Astrocyte (in vitro differentiated cells and primary cell): ENCODE results near the gene ATRNL1. TPM values are rescaled to one million over a fixed set of nuclear protein-coding genes. Genes with fewer than 3 reads are reported as not detected.

Experiments used
- DNase-seq: peaks from one replicate; pipeline ENCODE4 v3.0.0-alpha.2; 2010; ENCODE audit warnings: low read depth
- FAIRE-seq: peaks from 2 replicates; lab custom pipeline; 2011; peaks lifted over from hg19 to GRCh38; lab: Jason Lieb, UNC
- H2AFZ ChIP-seq: 2 replicates; pipeline ENCODE4 v1.6.0; 2012; ENCODE audit warnings: low read depth, low read length, inconsistent platforms
- H3K27ac ChIP-seq: 2 replicates; pipeline ENCODE4 v1.5.1; 2011; ENCODE audit warnings: low read depth, low read length, inconsistent platforms
- H3K27me3 ChIP-seq: 2 replicates; pipeline ENCODE4 v1.6.0; 2011; ENCODE audit warnings: low read length, inconsistent platforms; ENCODE audit not compliant: insufficient read depth
- H3K36me3 ChIP-seq: 2 replicates; pipeline ENCODE4 v1.5.1; 2011; ENCODE audit warnings: low read length, inconsistent platforms; ENCODE audit not compliant: insufficient read depth
- H3K4me1 ChIP-seq: 2 replicates; pipeline ENCODE4 v1.5.1; 2011; ENCODE audit warnings: low read length, inconsistent platforms; ENCODE audit not compliant: insufficient read depth
- H3K4me2 ChIP-seq: 2 replicates; pipeline ENCODE4 v1.6.0; 2012; ENCODE audit warnings: low read length, inconsistent platforms
- H3K4me3 ChIP-seq: 2 replicates; pipeline ENCODE4 v1.5.1; 2011; ENCODE audit warnings: low read depth, mild to moderate bottlenecking, low read length, inconsistent platforms; ENCODE audit not compliant: insufficient read depth
- H3K79me2 ChIP-seq: 2 replicates; pipeline ENCODE4 v1.6.0; 2012; ENCODE audit warnings: mild to moderate bottlenecking, low read length, inconsistent platforms; ENCODE audit not compliant: insufficient read depth
- H3K9ac ChIP-seq: 2 replicates; pipeline ENCODE4 v1.6.0; 2012; ENCODE audit warnings: mild to moderate bottlenecking, low read length, inconsistent platforms
- H3K9me3 ChIP-seq: 2 replicates; pipeline ENCODE4 v1.5.1; 2012; ENCODE audit warnings: low read depth, mild to moderate bottlenecking, low read length, inconsistent platforms; ENCODE audit not compliant: insufficient read depth
- H4K20me1 ChIP-seq: 2 replicates; pipeline ENCODE4 v1.6.0; 2012; ENCODE audit warnings: low read length, inconsistent platforms; ENCODE audit not compliant: insufficient read depth
- H3K27ac Mint-ChIP-seq: one replicate; pipeline ENCODE4 v1.8.0; 2021; ENCODE audit warnings: mild to moderate bottlenecking, mixed read lengths; ENCODE audit not compliant: unreplicated experiment
- H3K27me3 Mint-ChIP-seq: one replicate; pipeline ENCODE4 v1.8.0; 2021; ENCODE audit warnings: low read depth, mixed read lengths; ENCODE audit not compliant: unreplicated experiment
- H3K36me3 Mint-ChIP-seq: one replicate; pipeline ENCODE4 v1.8.0; 2021; ENCODE audit warnings: low read depth, mixed read lengths; ENCODE audit not compliant: unreplicated experiment
- H3K4me1 Mint-ChIP-seq: one replicate; pipeline ENCODE4 v1.8.0; 2021; ENCODE audit warnings: low read depth, mixed read lengths; ENCODE audit not compliant: unreplicated experiment
- H3K4me3 Mint-ChIP-seq: one replicate; pipeline ENCODE4 v1.8.0; 2021; ENCODE audit warnings: mild to moderate bottlenecking, moderate library complexity, mixed read lengths; ENCODE audit not compliant: unreplicated experiment
- H3K9me3 Mint-ChIP-seq: one replicate; pipeline ENCODE4 v1.8.0; 2021; ENCODE audit warnings: mild to moderate bottlenecking, mixed read lengths; ENCODE audit not compliant: unreplicated experiment
- EZH2 ChIP-seq: IDR thresholded peaks from 2 replicates; pipeline ENCODE4 v1.6.1; 2012; ENCODE audit warnings: mild to moderate bottlenecking, low read length, inconsistent platforms; ENCODE audit not compliant: insufficient read depth
- total RNA-seq: library from RNA; stranded (reverse); gene quantifications from 2 replicates; pipeline ENCODE4 v1.2.1, GENCODE V29; 2021
- TF ChIP-seq, protein P1 (sequence below): IDR thresholded peaks from 2 replicates; pipeline ENCODE4 v1.5.1; 2011; ENCODE audit warnings: low read depth, mild to moderate bottlenecking, inconsistent platforms, low read length, moderate library complexity; ENCODE audit not compliant: insufficient read depth

ATRNL1 gene
- total RNA-seq, 1 donor from 2014 or later = 17.5 TPM

DNA sequence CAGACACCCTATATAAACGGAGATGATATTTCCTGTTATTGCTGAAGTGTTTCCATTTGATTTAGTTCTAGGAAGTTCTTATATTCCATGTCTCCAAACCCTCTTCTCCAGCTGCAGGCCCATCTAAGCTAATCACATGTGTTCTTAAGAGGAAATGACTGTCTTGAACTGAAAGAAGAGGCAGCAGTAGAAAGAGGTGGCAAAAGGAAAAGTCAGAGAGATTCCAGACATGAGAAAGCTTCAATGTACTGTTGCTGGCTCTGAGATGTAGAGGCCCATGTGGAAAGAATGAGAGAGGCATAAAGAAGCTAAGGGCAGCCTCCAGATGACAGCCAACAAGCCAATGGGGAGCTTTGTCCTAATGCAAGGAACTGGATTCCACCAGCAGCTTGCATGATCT lies 892.6 kb downstream of the ATRNL1 start:
- Histone ChIP-seq H4K20me1 (no peaks in the 10 kb centered on the region), H3K4me3 (no peak overlapping the region), H3K79me2 (no peaks in the 10 kb centered on the region), H3K4me1 (no peaks in the 10 kb centered on the region), H3K9ac (no peak overlapping the region), H2AFZ (no peak overlapping the region), H3K36me3 (no peaks in the 10 kb centered on the region), H3K27me3 (no peaks in the 10 kb centered on the region), H3K9me3 (no peaks in the 10 kb centered on the region), H3K27ac (no peak overlapping the region), H3K4me2 (no peak overlapping the region)
- H3K9me3 Mint-ChIP-seq = peaks cover 2% of the 10 kb centered on the region
- no peak overlapping the region for H3K27ac Mint-ChIP-seq
- peaks cover 10% of the 10 kb centered on the region for H3K27me3 Mint-ChIP-seq
- H3K4me3 Mint-ChIP-seq = no peak overlapping the region
- FAIRE-seq (no peak), DNase-seq (no peak)
- H3K36me3 Mint-ChIP-seq = no peaks in the 10 kb centered on the region
- no peak for TF ChIP-seq EZH2
- TF ChIP-seq, protein P1, sequence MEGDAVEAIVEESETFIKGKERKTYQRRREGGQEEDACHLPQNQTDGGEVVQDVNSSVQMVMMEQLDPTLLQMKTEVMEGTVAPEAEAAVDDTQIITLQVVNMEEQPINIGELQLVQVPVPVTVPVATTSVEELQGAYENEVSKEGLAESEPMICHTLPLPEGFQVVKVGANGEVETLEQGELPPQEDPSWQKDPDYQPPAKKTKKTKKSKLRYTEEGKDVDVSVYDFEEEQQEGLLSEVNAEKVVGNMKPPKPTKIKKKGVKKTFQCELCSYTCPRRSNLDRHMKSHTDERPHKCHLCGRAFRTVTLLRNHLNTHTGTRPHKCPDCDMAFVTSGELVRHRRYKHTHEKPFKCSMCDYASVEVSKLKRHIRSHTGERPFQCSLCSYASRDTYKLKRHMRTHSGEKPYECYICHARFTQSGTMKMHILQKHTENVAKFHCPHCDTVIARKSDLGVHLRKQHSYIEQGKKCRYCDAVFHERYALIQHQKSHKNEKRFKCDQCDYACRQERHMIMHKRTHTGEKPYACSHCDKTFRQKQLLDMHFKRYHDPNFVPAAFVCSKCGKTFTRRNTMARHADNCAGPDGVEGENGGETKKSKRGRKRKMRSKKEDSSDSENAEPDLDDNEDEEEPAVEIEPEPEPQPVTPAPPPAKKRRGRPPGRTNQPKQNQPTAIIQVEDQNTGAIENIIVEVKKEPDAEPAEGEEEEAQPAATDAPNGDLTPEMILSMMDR = no peak
- peaks cover 20% of the 10 kb centered on the region for H3K4me1 Mint-ChIP-seq

DNA sequence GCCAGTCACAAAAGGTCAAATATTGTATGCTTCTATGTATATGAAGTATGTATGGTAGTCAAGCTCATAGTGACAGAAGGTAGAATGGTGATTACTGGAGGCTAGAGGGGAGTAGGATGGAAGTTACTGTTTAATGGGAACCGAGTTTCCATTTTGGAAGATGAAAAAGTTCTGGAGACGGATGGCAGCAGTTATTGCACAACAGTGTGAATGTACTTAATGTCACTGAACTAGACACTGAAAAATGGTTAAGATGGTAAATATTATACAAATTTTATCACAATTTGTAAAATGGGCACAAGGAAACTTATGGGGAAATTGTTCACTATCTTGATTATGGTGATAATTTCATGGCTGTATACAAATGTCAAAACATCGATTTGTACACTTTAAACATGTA lies 895.2 kb downstream of the ATRNL1 start:
- Histone ChIP-seq H3K4me1 (no peaks in the 10 kb centered on the region), H3K9ac (no peak overlapping the region), H3K4me2 (no peak overlapping the region), H3K4me3 (no peak overlapping the region), H4K20me1 (no peaks in the 10 kb centered on the region), H3K9me3 (no peaks in the 10 kb centered on the region), H3K27ac (no peak overlapping the region), H3K36me3 (no peaks in the 10 kb centered on the region), H3K79me2 (no peaks in the 10 kb centered on the region), H3K27me3 (no peaks in the 10 kb centered on the region), H2AFZ (no peak overlapping the region)
- peaks cover 18% of the 10 kb centered on the region for H3K4me1 Mint-ChIP-seq
- H3K27ac Mint-ChIP-seq = no peak overlapping the region
- FAIRE-seq (no peak), DNase-seq (no peak)
- peaks cover 5% of the 10 kb centered on the region for H3K9me3 Mint-ChIP-seq
- no peaks in the 10 kb centered on the region for H3K36me3 Mint-ChIP-seq
- no peak for TF ChIP-seq EZH2
- TF ChIP-seq, protein P1 = no peak
- H3K27me3 Mint-ChIP-seq = peaks cover 3% of the 10 kb centered on the region
- no peak overlapping the region for H3K4me3 Mint-ChIP-seq

DNA sequence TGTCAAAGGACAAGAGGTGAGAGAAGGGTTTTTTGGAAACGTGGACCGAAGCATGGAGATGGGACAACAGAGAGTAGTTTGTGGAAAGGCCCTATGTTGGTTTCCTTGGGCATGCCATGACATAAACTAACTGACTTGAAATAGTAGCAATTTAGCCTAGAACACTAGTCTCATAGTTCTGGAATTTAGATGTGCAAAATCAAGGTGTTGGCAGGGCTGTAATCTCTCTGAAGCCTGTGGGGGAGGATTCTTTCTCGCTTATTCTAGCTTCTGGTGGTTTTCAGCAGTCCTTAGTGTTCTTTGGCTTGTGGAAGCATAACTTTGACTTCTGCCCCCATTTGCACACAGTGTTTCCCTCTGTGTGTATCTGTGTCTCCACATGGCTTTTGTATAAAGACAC lies 896.5 kb downstream of the ATRNL1 start:
- Mint-ChIP-seq H3K27me3 (peaks cover 7% of the 10 kb centered on the region), H3K27ac (peak overlapping the region; percentile 36), H3K36me3 (no peaks in the 10 kb centered on the region), H3K9me3 (peaks cover 5% of the 10 kb centered on the region), H3K4me1 (peaks cover 18% of the 10 kb centered on the region), H3K4me3 (no peak overlapping the region)
- Histone ChIP-seq H3K79me2 (no peaks in the 10 kb centered on the region), H3K27ac (no peak overlapping the region), H3K4me2 (no peak overlapping the region), H3K4me1 (no peaks in the 10 kb centered on the region), H3K9ac (no peak overlapping the region), H3K4me3 (no peak overlapping the region), H3K27me3 (no peaks in the 10 kb centered on the region), H3K9me3 (no peaks in the 10 kb centered on the region), H3K36me3 (no peaks in the 10 kb centered on the region), H2AFZ (no peak overlapping the region), H4K20me1 (no peaks in the 10 kb centered on the region)
- FAIRE-seq (no peak), DNase-seq (peak; percentile 71)
- no peak for TF ChIP-seq EZH2
- TF ChIP-seq, protein P1 = no peak
